ENCODE measurements around the gene UCHL1. TPM values are rescaled to one million over a fixed set of nuclear protein-coding genes. Genes with fewer than 3 reads are reported as not detected.

UCHL1 gene
- total RNA-seq, 1 donor from 2014 or later = 168 TPM

Other genes starting within 250 kb of the UCHL1 start
- 56.2 and 62.0 TPM in 2 replicates for gene APBB2, start 42.4 kb upstream of the UCHL1 start, total RNA-seq

Measured in osteocyte (in vitro differentiated cells).